ENCODE results near the gene OR10H1. TPM values are rescaled to one million over a fixed set of nuclear protein-coding genes. Genes with fewer than 3 reads are reported as not detected.
"Not testable (repeated sequence)": the region's sequence is repeated elsewhere in the genome, so short reads cannot be mapped to it uniquely, and the experiment has no call there.

The OR10H1 gene
- total RNA-seq, 1 donor, result not detected

GRCh38 chr19:15776991-15777970 is 38.2 kb downstream of the OR10H1 start:
- Histone ChIP-seq H3K4me1 (ENCODE audit: insufficient read depth, low read length) (no peaks in the 10 kb centered on the region), H3K27ac (ENCODE audit: low read depth, low read length) (no peak overlapping the region), H3K4me2 (ENCODE audit: insufficient read depth, low read length) (no peak overlapping the region), H3K79me2 (ENCODE audit: insufficient read depth, low read length) (no peaks in the 10 kb centered on the region), H3K9me3 (ENCODE audit: low read depth, low read length) (no peaks in the 10 kb centered on the region), H3K36me3 (ENCODE audit: insufficient read depth, low read length) (no peaks in the 10 kb centered on the region), H2AFZ (ENCODE audit: low read length) (no peak overlapping the region), H4K20me1 (ENCODE audit: insufficient read depth, low read length) (no peaks in the 10 kb centered on the region), H3K27me3 (ENCODE audit: insufficient read depth, low read length) (no peaks in the 10 kb centered on the region), H3K4me3 (ENCODE audit: insufficient read depth, low read length) (no peak overlapping the region)
- DNase-seq (ENCODE audit: insufficient read length, low spot score, missing footprints), result peak; percentile 61
- no peak for TF ChIP-seq CTCF (IDR thresholded peaks at IDR 0.05; ENCODE audit: extremely low read depth, low read depth, low read length)

- H3K4me3 ChIP-seq (ENCODE audit: insufficient read depth, low read length), result no peak overlapping the region
- H4K20me1 ChIP-seq (ENCODE audit: insufficient read depth, low read length), result no peaks in the 10 kb centered on the region
- H3K27ac ChIP-seq (ENCODE audit: low read depth, low read length), result no peak overlapping the region
- no peaks in the 10 kb centered on the region for H3K79me2 ChIP-seq (ENCODE audit: insufficient read depth, low read length)
- no peak for TF ChIP-seq CTCF (IDR thresholded peaks at IDR 0.05; ENCODE audit: extremely low read depth, low read depth, low read length)
- H2AFZ ChIP-seq (ENCODE audit: low read length), result no peak overlapping the region
- no peaks in the 10 kb centered on the region for H3K4me1 ChIP-seq (ENCODE audit: insufficient read depth, low read length)
- H3K4me2 ChIP-seq (ENCODE audit: insufficient read depth, low read length), result no peak overlapping the region
- no peaks in the 10 kb centered on the region for H3K36me3 ChIP-seq (ENCODE audit: insufficient read depth, low read length)
- H3K27me3 ChIP-seq (ENCODE audit: insufficient read depth, low read length), result no peaks in the 10 kb centered on the region
- H3K9me3 ChIP-seq (ENCODE audit: low read depth, low read length), result no peaks in the 10 kb centered on the region
- DNase-seq (ENCODE audit: insufficient read length, low spot score, missing footprints), result no peak
These were observed 39.2 kb downstream of the OR10H1 start for GRCh38 chr19:15776264-15776663.

- no peaks in the 10 kb centered on the region for H3K36me3 ChIP-seq (ENCODE audit: insufficient read depth, low read length)
- H3K4me1 ChIP-seq (ENCODE audit: insufficient read depth, low read length), result no peaks in the 10 kb centered on the region
- no peak overlapping the region for H3K4me3 ChIP-seq (ENCODE audit: insufficient read depth, low read length)
- no peak for DNase-seq (ENCODE audit: insufficient read length, low spot score, missing footprints)
- no peaks in the 10 kb centered on the region for H4K20me1 ChIP-seq (ENCODE audit: insufficient read depth, low read length)
- no peaks in the 10 kb centered on the region for H3K9me3 ChIP-seq (ENCODE audit: low read depth, low read length)
- H3K27ac ChIP-seq (ENCODE audit: low read depth, low read length), result no peak overlapping the region
- H2AFZ ChIP-seq (ENCODE audit: low read length), result no peak overlapping the region
- H3K27me3 ChIP-seq (ENCODE audit: insufficient read depth, low read length), result no peaks in the 10 kb centered on the region
- no peak for TF ChIP-seq CTCF (IDR thresholded peaks at IDR 0.05; ENCODE audit: extremely low read depth, low read depth, low read length)
- no peak overlapping the region for H3K4me2 ChIP-seq (ENCODE audit: insufficient read depth, low read length)
- no peaks in the 10 kb centered on the region for H3K79me2 ChIP-seq (ENCODE audit: insufficient read depth, low read length)
These were observed 40.2 kb downstream of the OR10H1 start for GRCh38 chr19:15775249-15775648.

GRCh38 chr19:15774159-15774558 is 41.3 kb downstream of the OR10H1 start:
- not testable (repeated sequence) for H2AFZ ChIP-seq (ENCODE audit: low read length); H3K4me2 ChIP-seq (ENCODE audit: insufficient read depth, low read length); H3K4me1 ChIP-seq (ENCODE audit: insufficient read depth, low read length); H3K36me3 ChIP-seq (ENCODE audit: insufficient read depth, low read length); H3K27me3 ChIP-seq (ENCODE audit: insufficient read depth, low read length); H3K4me3 ChIP-seq (ENCODE audit: insufficient read depth, low read length); H3K9me3 ChIP-seq (ENCODE audit: low read depth, low read length); H3K27ac ChIP-seq (ENCODE audit: low read depth, low read length); DNase-seq (ENCODE audit: insufficient read length, low spot score, missing footprints); H4K20me1 ChIP-seq (ENCODE audit: insufficient read depth, low read length); H3K79me2 ChIP-seq (ENCODE audit: insufficient read depth, low read length)
